SIG-M5 (cell line): ENCODE data around the gene PDPR.
"Not testable (repeated sequence)": the region's sequence is repeated elsewhere in the genome, so short reads cannot be mapped to it uniquely, and the experiment has no call there.

Source experiments
- DNase-seq: peaks from one replicate; lab custom pipeline; 2025; lab: John Stamatoyannopoulos, UW

Gene PDPR

DNA sequence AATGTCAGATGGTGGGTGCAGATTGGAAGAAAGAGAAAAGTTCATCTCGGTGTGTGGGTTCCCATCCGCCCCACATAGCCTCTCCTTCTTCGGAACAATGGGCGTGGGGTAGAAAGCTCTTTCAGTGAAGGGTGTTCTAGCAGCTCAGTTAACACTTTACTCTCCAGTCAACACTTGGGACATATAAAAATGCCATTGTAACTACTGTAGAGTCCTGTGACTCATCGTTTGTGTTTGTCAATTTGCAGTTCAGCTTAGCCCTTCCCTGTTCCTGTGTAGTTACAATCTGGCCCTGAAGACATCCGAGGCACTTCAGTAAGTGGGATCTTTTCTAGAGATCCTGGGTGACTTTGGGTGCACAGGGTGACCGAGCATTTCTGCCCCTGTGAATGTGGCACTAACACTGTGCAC, 47.9 kb downstream of the PDPR start:
- no peak for DNase-seq

DNA sequence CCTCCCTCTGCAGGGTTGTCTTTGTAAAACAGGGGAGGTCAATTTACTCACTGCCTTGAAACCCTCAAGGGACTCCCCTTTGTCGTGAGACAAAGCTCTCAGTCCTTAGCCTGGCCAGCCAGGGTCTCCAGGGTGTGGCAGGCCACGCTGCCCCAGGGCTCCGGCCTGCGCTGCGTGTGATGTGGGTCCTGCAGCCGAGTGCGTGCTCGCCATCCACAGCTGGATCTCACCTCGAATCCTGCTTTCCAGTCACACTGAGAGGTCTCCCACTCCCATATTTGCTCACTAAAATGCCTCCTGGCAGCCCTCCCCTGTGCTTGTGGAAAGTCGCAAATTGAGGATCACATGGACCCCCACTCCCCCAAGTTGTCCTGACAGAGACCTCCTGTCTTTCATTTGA, 49.5 kb downstream of the PDPR start:
- DNase-seq, result no peak

DNA sequence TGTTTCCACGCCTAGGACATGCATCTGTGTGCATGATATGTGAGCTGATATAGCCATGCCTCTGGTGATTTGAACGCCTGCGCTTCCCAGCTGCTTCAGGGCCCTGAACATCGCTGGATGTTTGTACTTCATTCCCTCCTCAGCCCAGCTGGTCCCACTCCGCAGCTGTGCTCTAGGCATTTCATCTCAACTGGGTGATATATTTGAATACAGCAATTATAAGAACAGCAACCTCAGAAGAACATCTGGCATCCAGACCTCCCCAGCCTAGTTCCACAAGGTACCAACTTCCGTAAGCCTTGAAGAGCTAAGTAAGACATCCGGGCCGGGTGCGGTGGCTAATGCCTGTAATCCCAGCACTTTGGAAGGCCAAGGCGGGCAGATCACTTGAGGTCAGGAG, 52.6 kb downstream of the PDPR start:
- DNase-seq, result not testable (repeated sequence)

DNA sequence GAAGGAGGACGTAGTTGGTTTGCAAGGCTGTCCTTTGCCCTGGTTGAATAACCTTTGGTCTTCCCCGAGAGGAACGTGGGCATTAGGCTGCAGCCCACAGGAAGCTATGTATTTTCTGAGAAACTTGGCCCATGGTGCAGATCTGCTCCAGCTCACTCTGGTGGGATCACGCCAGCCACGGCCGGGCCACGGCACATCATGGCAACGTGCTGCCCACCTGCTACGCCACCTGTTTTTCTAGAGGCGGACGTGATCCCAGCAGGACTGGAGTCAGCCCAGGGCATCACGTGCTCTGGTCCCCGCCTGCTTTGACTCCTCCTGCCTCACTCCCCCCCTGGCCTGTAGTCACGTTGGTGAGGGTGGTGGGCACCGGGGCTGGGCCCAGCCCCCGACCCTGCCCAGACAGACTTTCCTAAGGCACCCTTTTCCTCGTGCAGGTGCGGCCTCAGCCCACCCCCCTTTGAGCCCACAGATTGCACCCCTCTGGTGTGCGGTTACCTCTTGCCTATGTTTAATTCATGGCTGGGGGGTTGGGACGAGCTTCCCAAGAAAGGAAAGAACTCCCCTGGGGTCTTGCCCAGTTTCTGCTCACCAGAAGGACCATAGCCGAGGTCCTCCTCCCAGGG, 59.2 kb downstream of the PDPR start, which contains the start of gene CLEC18C:
CLEC18C (plus strand) TSS at position 576 of the 626 bp plus-strand sequence. CDS start 492 bp downstream, outside the sequence.
- DNase-seq, result not testable (repeated sequence)

DNA sequence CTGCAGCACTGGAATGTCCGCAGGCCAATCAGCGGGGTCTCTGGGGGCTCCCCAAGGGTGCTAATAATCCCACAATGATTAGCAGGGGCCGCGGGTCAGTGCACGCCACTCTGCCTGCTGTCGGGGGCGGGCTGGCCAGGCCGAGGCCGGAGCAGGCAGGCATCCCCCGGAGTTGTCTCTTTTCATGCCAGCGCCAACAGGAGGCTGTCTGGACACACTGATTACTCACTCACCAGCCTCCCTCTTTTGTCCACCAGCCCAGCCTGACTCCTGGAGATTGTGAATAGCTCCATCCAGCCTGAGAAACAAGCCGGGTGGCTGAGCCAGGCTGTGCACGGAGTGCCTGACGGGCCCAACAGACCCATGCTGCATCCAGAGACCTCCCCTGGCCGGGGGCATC, 59.8 kb downstream of the PDPR start:
- DNase-seq, result not testable (repeated sequence)

DNA sequence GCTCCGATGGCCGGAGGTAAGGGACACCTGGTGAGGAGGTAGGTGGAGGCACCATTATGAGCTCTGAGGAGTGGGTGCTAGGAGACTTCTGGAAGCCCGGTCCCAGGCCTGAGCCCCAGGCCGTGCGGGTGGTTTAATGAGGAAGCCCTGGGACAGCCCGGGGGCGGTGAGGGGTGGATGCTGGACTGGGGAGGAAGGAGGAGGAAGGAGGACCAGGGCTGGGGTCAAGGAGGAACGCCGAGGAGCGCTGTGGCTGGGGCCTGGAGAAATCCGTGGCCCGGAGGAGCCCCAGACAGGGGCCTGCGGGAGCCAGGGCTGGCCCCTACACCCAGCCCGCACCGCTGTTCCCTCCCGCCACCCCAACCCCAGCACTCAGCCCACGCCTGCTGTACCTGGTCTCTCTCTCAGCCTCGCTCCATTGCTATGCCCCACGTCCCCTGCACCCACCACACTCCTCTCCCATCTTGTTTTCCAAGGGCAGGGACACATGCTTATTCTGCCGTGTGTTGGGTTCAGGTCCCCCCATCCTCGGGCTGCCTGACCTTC, 60.3 kb downstream of the PDPR start:
- not testable (repeated sequence) for DNase-seq

DNA sequence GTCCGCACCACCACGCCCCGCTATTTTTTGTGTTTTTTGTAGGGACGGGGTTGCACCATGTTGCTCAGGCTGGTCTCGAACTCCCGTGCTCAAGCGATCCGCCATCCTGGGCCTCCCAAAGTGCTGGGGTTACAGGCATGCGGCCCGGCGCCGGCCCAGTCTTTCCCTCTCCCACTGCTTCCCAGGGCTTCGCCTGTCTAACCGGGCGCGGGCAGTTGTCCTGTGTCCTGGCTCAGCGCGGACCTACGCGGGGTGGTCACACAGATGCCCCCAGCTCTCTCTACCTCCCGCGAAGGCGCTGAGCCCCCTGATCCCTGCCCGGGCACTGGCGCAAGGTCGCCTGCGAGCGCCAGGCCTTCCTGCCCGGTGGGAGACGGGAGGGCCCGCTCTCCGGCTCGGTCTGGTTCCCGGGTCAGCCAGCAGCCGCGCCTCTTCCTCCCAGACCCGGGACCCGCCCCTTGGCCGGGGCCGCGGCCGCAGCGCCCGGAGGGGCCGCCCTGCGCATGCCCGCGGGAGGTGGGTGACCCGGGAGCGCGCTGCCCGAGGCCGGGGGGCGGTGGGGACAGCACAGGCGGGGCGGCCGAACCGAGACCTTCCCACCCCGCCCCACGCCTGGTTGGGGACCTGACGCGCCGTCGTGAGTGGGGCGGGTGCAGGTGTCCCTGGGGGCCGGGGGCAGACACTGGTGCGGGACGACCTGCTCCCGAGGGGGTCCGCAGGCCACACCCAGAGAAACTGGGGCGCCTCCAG, 73.9 kb downstream of the PDPR start:
- DNase-seq, result not testable (repeated sequence)

DNA sequence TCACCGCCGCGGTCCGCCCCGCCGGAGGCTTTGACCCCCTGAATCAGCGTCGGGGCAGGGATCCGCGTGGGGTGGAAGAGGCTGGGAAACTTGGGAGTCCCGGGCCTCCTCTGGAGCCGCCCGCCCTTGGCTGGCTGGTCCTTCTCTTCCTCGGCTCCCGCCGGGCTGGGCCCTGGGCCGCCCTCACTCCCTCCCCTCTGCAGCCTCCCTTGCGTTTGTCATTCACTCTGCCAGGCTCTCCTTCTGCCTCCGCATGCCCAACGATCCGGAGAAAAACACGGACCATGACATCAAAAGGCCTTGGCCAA, 74.4 kb downstream of the PDPR start:
- DNase-seq, result not testable (repeated sequence)

DNA sequence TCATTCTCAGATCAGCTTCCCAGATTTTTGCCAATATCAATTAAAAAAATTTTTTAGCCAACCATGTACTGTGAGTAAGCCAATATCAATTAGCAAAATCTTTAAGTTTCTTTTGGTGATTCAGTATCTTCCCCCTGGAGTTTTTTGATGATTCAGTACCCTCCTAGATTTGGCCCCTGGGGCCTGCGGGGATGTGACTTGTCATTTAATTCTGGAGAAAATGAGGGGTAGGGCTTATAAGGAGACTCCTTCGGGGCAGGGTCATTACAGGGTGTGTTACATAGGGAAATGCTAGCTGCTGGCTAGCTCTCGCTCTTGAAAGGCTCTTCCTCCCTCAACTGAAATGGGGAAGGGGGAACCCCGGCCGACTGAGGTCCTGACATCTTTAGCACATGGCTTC, 76.4 kb downstream of the PDPR start:
- not testable (repeated sequence) for DNase-seq

DNA sequence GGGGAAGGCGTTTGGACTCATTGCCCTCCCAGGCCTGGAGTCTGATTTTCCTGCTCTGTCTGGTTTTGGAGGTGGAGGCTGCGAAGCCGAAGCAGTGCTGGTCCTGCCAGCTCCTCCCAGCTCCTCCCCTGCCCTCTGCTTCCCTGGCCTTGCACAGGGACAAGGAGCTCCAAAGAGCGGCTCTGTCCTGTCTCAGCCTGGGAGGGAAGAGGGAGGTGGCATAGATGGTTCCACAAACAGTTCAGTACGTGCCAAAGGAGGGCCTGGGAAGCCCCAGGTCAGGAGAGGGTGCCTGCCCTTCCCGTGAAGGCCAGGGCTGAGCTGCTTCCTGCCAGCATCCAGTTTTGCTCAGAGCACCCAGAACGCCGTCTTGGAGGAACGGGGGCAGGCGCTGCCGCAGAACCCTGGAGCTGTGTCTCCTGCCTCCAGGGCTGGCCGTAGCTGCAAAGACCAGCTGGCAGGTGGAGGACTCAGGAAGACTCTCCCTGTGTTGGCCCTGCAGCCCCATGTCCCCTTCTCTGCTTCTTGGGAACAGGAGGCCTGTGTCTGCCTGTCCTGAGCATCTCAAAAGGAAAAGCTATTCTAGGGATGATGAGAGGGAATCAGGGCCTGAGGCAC, 82.7 kb downstream of the PDPR start:
- DNase-seq, result not testable (repeated sequence)

DNA sequence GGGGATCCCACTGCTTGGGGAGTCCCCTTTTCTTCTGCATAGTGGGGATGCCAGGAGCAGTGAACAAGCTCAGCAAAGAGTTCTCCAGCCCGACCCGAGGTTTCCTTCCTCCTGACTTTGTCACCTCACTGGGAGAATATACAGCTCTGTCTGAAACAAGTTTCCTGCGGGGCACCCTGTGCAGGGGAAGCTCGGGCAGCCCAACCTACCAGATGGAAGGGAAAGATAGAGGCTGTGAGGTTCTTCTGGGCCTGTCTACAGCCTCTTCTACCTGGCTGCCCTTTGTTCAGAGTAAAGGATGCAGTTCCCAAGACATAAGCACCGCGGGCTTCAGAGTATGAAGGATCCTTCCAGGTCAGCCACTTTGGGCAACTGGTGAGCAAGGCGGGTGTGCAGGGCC, 83.5 kb downstream of the PDPR start:
- DNase-seq, result not testable (repeated sequence)

DNA sequence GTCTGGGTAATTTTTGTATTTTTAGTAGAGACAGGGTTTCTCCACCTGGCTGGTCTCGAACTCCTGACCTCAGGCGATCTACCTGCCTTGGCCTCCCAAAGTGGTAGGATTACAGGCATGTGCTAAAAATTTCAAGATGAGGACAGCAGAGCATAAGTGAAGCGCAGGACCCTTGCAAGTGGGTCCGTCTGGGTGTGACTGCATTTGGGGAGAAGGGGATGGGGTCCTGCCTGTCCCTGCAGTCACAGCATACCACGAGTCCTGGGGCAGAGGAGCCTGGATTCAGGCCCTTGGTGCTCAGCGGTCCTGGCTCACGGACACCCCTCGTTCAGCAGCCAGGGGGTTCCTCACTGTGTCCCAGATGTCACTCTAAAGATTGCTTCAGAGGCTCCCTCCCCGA, 84.1 kb downstream of the PDPR start:
- not testable (repeated sequence) for DNase-seq

DNA sequence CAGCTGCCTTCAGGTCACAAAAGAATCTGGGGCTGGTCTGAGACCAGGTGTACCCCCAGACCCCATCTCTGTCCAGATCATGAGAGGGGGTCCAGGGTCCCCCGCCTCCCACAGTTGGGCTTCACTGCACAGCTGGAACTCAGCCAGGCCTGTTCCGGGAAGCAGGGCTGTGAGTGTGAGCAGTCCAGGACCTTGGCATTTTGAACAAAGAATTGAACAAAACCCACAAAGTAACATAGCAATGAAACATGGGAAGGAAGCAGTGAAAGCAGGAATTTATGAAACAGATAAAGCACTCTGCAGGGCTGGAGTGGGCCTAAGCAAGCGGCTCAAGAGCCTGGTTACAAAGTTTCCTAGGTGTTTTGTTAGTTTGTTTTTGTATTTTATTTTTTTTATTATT, 84.5 kb downstream of the PDPR start:
- not testable (repeated sequence) for DNase-seq

DNA sequence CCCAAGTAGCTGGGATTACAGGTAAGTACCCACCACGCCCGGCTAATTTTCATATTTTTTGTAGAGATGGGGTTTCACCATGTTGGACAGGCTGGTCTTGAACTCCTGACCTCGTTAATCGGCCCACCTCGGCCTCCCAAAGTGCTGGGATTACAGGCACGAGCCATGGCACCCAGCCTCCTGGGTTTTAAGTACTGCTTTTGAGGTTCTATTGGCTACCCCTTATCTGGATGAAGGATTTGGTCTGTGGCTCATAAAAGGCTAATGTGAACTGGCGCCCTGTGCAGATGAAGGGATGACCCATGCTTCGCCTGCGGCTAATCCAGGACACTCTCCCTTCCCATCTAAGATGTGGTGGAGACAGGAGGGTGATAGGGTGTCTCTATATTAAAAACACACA, 85.0 kb downstream of the PDPR start:
- not testable (repeated sequence) for DNase-seq

DNA sequence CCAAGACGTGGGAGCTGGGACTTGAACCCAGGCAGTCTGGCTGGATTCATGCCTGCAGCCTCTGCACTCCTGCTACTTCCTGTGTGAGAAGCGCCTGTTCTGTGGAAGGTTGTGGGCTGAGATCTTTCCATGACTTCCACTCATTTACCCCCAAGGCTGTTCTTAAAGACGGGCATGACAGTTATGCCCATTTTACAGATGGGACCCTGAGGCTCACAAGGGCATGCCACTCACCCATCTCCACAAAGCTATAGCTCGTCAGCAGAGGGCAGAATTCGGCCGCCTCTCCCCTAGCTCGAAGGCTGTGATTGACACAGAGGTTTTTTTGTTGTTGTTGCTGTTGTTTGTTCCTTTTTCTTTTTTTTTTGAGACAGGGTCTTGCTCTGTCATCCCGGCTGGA, 85.9 kb downstream of the PDPR start:
- not testable (repeated sequence) for DNase-seq

DNA sequence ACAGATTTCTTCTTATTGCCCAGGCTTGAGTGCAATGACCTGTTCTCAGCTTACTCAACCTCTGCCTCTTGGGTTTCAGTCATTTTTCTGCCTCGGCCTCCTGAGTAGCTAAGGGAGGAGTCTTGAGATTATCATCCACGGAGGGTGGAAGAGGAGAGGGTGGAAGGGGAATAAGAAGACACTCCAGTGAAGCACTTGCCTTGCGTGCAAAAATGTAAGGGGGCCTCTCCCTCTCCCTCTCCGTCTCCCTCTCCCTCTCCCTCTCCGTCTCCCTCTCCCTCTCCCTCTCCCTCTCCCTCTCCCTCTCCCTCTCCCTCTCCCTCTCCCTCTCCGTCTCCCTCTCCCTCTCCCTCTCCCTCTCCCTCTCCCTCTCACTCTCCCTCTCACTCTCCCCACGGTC, 89.4 kb downstream of the PDPR start:
- DNase-seq, result not testable (repeated sequence)

DNA sequence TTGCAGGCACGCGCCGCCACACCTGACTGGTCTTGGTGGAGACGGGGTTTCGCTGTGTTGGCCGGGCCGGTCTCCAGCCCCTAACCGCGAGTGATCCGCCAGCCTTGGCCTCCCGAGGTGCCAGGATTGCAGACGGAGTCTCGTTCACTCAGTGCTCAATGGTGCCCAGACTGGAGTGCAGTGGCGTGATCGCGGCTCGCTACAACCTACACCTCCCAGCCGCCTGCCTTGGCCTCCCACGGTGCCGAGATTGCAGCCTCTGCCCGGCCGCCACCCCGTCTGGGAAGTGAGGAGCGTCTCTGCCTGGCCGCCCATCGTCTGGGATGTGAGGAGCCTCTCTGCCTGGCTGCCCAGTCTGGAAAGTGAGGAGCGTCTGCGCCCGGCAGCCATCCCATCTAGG, 89.9 kb downstream of the PDPR start:
- not testable (repeated sequence) for DNase-seq

DNA sequence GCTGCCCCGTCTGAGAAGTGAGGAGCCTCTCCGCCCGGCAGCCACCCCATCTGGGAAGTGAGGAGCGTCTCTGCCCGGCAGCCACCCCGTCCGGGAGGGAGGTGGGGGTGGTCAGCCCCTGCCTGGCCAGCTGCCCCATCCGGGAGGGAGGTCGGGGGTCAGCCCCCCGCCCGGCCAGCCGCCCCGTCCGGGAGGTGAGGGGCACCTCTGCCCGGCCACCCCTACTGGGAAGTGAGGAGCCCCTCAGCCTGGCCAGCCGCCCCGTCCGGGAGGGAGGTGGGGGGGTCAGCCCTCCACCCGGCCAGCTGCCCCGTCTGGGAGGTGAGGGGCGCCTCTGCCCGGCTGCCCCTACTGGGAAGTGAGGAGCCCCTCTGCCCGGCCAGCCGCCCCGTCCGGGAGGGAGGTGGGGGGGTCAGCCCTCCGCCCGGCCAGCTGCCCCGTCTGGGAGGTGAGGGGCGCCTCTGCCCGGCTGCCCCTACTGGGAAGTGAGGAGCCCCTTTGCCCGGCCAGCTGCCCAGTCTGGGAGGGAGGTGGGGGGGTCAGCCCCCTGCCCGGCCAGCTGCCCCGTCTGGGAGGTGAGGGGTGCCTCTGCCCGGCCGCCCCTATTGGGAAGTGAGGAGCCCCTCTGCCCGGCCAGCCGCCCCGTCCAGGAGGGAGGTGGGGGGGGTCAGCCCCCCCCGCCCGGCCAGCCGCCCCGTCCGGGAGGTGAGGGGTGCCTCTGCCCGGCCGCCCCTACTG, 90.7 kb downstream of the PDPR start:
- not testable (repeated sequence) for DNase-seq

DNA sequence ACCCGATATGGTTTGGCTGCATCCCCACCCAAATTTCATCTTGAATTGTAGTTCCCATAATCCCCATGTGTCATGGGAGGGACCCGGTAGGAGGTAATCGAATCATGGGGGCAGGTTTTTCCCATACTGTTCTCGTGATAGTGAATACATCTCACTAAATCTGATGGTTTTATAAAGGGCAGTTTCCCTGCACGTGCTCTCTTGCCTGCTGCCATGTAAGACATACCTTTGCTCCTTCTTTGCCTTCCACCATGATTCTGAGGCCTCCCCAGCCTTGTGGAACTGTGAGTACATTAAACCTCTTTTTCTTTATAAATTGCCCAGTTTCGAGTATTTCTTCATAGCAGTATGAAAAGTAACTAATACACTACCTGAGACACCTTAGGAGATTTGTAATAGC, 92.2 kb downstream of the PDPR start:
- not testable (repeated sequence) for DNase-seq
